ENCODE measurements around the gene NAT8L.

The NAT8L gene

GRCh38 chr4:2079926-2080325 is 20.8 kb downstream of the NAT8L start:
- Histone ChIP-seq H3K27ac (ENCODE audit: low read depth, low read length) (no peak overlapping the region), H4K20me1 (ENCODE audit: low read depth, low read length) (no peaks in the 10 kb centered on the region), H3F3A (ENCODE audit: insufficient read depth) (no peaks in the 10 kb centered on the region), H2AFZ (ENCODE audit: low read depth, low read length, severe bottlenecking) (no peak overlapping the region), H3K4me3 (ENCODE audit: insufficient read depth, low read length, poor library complexity, severe bottlenecking) (no peak overlapping the region), H3K9me3 (ENCODE audit: insufficient read depth, low read length) (no peaks in the 10 kb centered on the region), H3K9ac (ENCODE audit: low read length) (no peak overlapping the region), H3K9me2 (replicated peaks; ENCODE audit: insufficient read depth, low read length) (no peaks in the 10 kb centered on the region), H3K36me3 (ENCODE audit: low read length) (no peaks in the 10 kb centered on the region), H3K4me2 (ENCODE audit: low read depth, low read length, poor library complexity, severe bottlenecking) (no peak overlapping the region), H3K27me3 (ENCODE audit: low read length) (no peaks in the 10 kb centered on the region), H3K79me2 (ENCODE audit: insufficient read depth, low read length) (no peaks in the 10 kb centered on the region)
- TF ChIP-seq EZH2phosphoT487 (conservative IDR thresholded peaks at IDR 0.05; ENCODE audit: low read length) (no peak), CTCF (IDR thresholded peaks at IDR 0.05; ENCODE audit: insufficient read depth, low read length, poor library complexity, severe bottlenecking) (no peak)

GRCh38 chr4:2080429-2081300 is 21.5 kb downstream of the NAT8L start:
- H3K9ac ChIP-seq (ENCODE audit: low read length) = no peak overlapping the region
- no peaks in the 10 kb centered on the region for H3K79me2 ChIP-seq (ENCODE audit: insufficient read depth, low read length)
- no peaks in the 10 kb centered on the region for H4K20me1 ChIP-seq (ENCODE audit: low read depth, low read length)
- H3K36me3 ChIP-seq (ENCODE audit: low read length) = no peaks in the 10 kb centered on the region
- no peak overlapping the region for H3K4me2 ChIP-seq (ENCODE audit: low read depth, low read length, poor library complexity, severe bottlenecking)
- no peaks in the 10 kb centered on the region for H3K9me3 ChIP-seq (ENCODE audit: insufficient read depth, low read length)
- H3F3A ChIP-seq (ENCODE audit: insufficient read depth) = no peaks in the 10 kb centered on the region
- TF ChIP-seq CTCF (IDR thresholded peaks at IDR 0.05; ENCODE audit: insufficient read depth, low read length, poor library complexity, severe bottlenecking) (no peak), EZH2phosphoT487 (conservative IDR thresholded peaks at IDR 0.05; ENCODE audit: low read length) (no peak)
- H3K4me3 ChIP-seq (ENCODE audit: insufficient read depth, low read length, poor library complexity, severe bottlenecking) = no peak overlapping the region
- no peaks in the 10 kb centered on the region for H3K27me3 ChIP-seq (ENCODE audit: low read length)
- H3K27ac ChIP-seq (ENCODE audit: low read depth, low read length) = no peak overlapping the region
- H2AFZ ChIP-seq (ENCODE audit: low read depth, low read length, severe bottlenecking) = no peak overlapping the region
- H3K9me2 ChIP-seq (replicated peaks; ENCODE audit: insufficient read depth, low read length) = no peaks in the 10 kb centered on the region

GRCh38 chr4:2081540-2081939 is 22.4 kb downstream of the NAT8L start:
- Histone ChIP-seq H3K79me2 (ENCODE audit: insufficient read depth, low read length) (no peaks in the 10 kb centered on the region), H2AFZ (ENCODE audit: low read depth, low read length, severe bottlenecking) (no peak overlapping the region), H3K27me3 (ENCODE audit: low read length) (no peaks in the 10 kb centered on the region), H3K27ac (ENCODE audit: low read depth, low read length) (no peak overlapping the region), H4K20me1 (ENCODE audit: low read depth, low read length) (no peaks in the 10 kb centered on the region), H3K9me3 (ENCODE audit: insufficient read depth, low read length) (no peaks in the 10 kb centered on the region), H3K36me3 (ENCODE audit: low read length) (no peaks in the 10 kb centered on the region), H3K9ac (ENCODE audit: low read length) (no peak overlapping the region), H3K4me2 (ENCODE audit: low read depth, low read length, poor library complexity, severe bottlenecking) (no peak overlapping the region), H3K4me3 (ENCODE audit: insufficient read depth, low read length, poor library complexity, severe bottlenecking) (no peak overlapping the region), H3F3A (ENCODE audit: insufficient read depth) (no peaks in the 10 kb centered on the region), H3K9me2 (replicated peaks; ENCODE audit: insufficient read depth, low read length) (no peaks in the 10 kb centered on the region)
- TF ChIP-seq CTCF (IDR thresholded peaks at IDR 0.05; ENCODE audit: insufficient read depth, low read length, poor library complexity, severe bottlenecking) (no peak), EZH2phosphoT487 (conservative IDR thresholded peaks at IDR 0.05; ENCODE audit: low read length) (no peak)

Measured in SU-DHL-6 (cell line).